GM23248 (cell line): Measurements from ENCODE around the gene UMOD. TPM values are rescaled to one million over a fixed set of nuclear protein-coding genes. Genes with fewer than 3 reads are reported as not detected.

ENCODE experiments used
- DNase-seq: peaks from one replicate; pipeline ENCODE4 v3.0.0-alpha.2; 2015
- H2AFZ ChIP-seq: fragments of 200-600 bp; sonication (generic); 2 replicates; pipeline ENCODE4 v1.6.1; 2016; ENCODE audit warnings: antibody characterized with exemption
- H3F3A ChIP-seq: fragments of 200-600 bp; sonication (generic); 2 replicates; pipeline ENCODE4 v1.6.1; 2016; ENCODE audit warnings: mild to moderate bottlenecking, antibody characterized with exemption, mixed run types; ENCODE audit not compliant: insufficient read depth
- H3K27ac ChIP-seq: fragments of 200-600 bp; sonication (generic); 2 replicates; pipeline ENCODE4 v1.5.1; 2016; ENCODE audit warnings: mild to moderate bottlenecking
- H3K27me3 ChIP-seq: fragments of 200-600 bp; sonication (generic); replicated peaks from 2 replicates; pipeline ENCODE4 v1.6.1; 2016; ENCODE audit warnings: mild to moderate bottlenecking; ENCODE audit not compliant: insufficient read depth
- H3K36me3 ChIP-seq: fragments of 200-600 bp; sonication (generic); 2 replicates; pipeline ENCODE4 v1.6.1; 2016; ENCODE audit warnings: low read depth, mild to moderate bottlenecking
- H3K4me1 ChIP-seq: fragments of 200-600 bp; sonication (generic); 2 replicates; pipeline ENCODE4 v1.6.1; 2016; ENCODE audit warnings: mild to moderate bottlenecking; ENCODE audit not compliant: insufficient read depth
- H3K4me2 ChIP-seq: fragments of 200-600 bp; sonication (generic); one replicate; pipeline ENCODE4 v1.6.1; 2016; ENCODE audit warnings: mild to moderate bottlenecking; ENCODE audit not compliant: unreplicated experiment
- H3K4me3 ChIP-seq: fragments of 200-600 bp; sonication (generic); 2 replicates; pipeline ENCODE4 v1.5.1; 2016; ENCODE audit warnings: mild to moderate bottlenecking
- H3K79me2 ChIP-seq: fragments of 200-600 bp; sonication (generic); 2 replicates; pipeline ENCODE4 v1.6.1; 2016; ENCODE audit warnings: mild to moderate bottlenecking; ENCODE audit not compliant: insufficient read depth
- H3K9ac ChIP-seq: fragments of 200-600 bp; sonication (generic); 2 replicates; pipeline ENCODE4 v1.6.1; 2016; ENCODE audit warnings: mild to moderate bottlenecking
- H3K9me2 ChIP-seq: fragments of 200-600 bp; sonication (generic); 2 replicates; pipeline ENCODE4 v1.6.1; 2016; ENCODE audit warnings: mixed run types, mild to moderate bottlenecking, moderate library complexity; ENCODE audit not compliant: insufficient read depth
- H3K9me3 ChIP-seq: fragments of 200-600 bp; sonication (generic); one replicate; pipeline ENCODE4 v1.6.1; 2017; ENCODE audit warnings: low read depth
- H4K20me1 ChIP-seq: fragments of 200-600 bp; sonication (generic); 2 replicates; pipeline ENCODE4 v1.6.0; 2016; ENCODE audit not compliant: insufficient read depth
- EZH2 ChIP-seq: fragments of 200-600 bp; sonication (generic); IDR thresholded peaks from 2 replicates; pipeline ENCODE4 v1.6.1; 2018; ENCODE audit warnings: antibody characterized with exemption, mild to moderate bottlenecking; ENCODE audit not compliant: insufficient read depth, poor library complexity, severe bottlenecking
- EZH2phosphoT487 ChIP-seq: fragments of 200-600 bp; sonication (generic); IDR thresholded peaks from 2 replicates; pipeline ENCODE4 v1.6.1; 2018; ENCODE audit warnings: antibody characterized with exemption, moderate library complexity, mild to moderate bottlenecking, low read depth; ENCODE audit not compliant: insufficient read depth
- WGBS, 2 experiments: methylation state at CpG; one replicate each; pipeline ENCODE4 v1.1.6; 2015 to 2017; ENCODE audit warnings: low lambda C conversion rate in 2 of 2, low coverage in 1 of 2; ENCODE audit errors: missing lambda C conversion rate in 2 of 2; 5-methylcytosine and 5-hydroxymethylcytosine counted together
- in situ Hi-C: fragments of 300-500 bp; cut with MboI; formaldehyde crosslinking; loops from 2 replicates; pipeline ENCODE4 v1.15.0; 2020
- polyA plus RNA-seq: library from polyadenylated mRNA; unstranded; fragments of >200 nt; fragmentation: Nextera tagmentation; extraction: Ambion mirVana; gene quantifications from 2 replicates; pipeline ENCODE4 v1.2.1, GENCODE V29; 2016
- total RNA-seq: library from RNA; depleted of rRNA; stranded (reverse); fragments of >200 nt; shearing (Covaris generic); gene quantifications from 2 replicates; pipeline ENCODE4 v1.2.3, GENCODE V29; 2014

Gene UMOD
- total and polyA plus RNA-seq, 2 experiments from 2014 or later = not detected

- no peaks in the 10 kb centered on the region for H3K9me2 ChIP-seq
- H3K79me2 ChIP-seq = no peaks in the 10 kb centered on the region
- 49% methylated on average over 6 to 7 of the region's 7 CpGs for WGBS, 2 experiments
- in situ Hi-C loops = no loop called here
- H3K4me3 ChIP-seq = no peak overlapping the region
- H3K36me3 ChIP-seq = no peaks in the 10 kb centered on the region
- H3F3A ChIP-seq = no peaks in the 10 kb centered on the region
- H3K27me3 ChIP-seq = no peaks in the 10 kb centered on the region
- no peaks in the 10 kb centered on the region for H3K4me1 ChIP-seq
- DNase-seq = no peak
- H3K4me2 ChIP-seq = no peak overlapping the region
- no peak overlapping the region for H3K27ac ChIP-seq
- H2AFZ ChIP-seq = no peak overlapping the region
- H3K9ac ChIP-seq = no peak overlapping the region
- no peaks in the 10 kb centered on the region for H3K9me3 ChIP-seq
- H4K20me1 ChIP-seq = no peaks in the 10 kb centered on the region
- TF ChIP-seq EZH2phosphoT487 = no peak
- TF ChIP-seq EZH2 = no peak
Measured at GRCh38 chr16:20397468-20398074, 45.1 kb upstream of the UMOD start.

GRCh38 chr16:20396846-20397467 lies 44.4 kb upstream of the UMOD start:
- H4K20me1 ChIP-seq = no peaks in the 10 kb centered on the region
- no peak for DNase-seq
- in situ Hi-C loops = no loop called here
- H3K36me3 ChIP-seq = no peaks in the 10 kb centered on the region
- H3K27me3 ChIP-seq = no peaks in the 10 kb centered on the region
- H3F3A ChIP-seq = no peaks in the 10 kb centered on the region
- no peak overlapping the region for H3K27ac ChIP-seq
- H3K9me3 ChIP-seq = no peaks in the 10 kb centered on the region
- 71 to 85% methylated on average over 7 of the region's 7 CpGs for WGBS, 2 experiments
- no peaks in the 10 kb centered on the region for H3K9me2 ChIP-seq
- no peaks in the 10 kb centered on the region for H3K4me1 ChIP-seq
- H3K79me2 ChIP-seq = no peaks in the 10 kb centered on the region
- no peak overlapping the region for H3K9ac ChIP-seq
- H3K4me2 ChIP-seq = no peak overlapping the region
- TF ChIP-seq EZH2 (no peak), EZH2phosphoT487 (no peak)
- no peak overlapping the region for H2AFZ ChIP-seq
- H3K4me3 ChIP-seq = no peak overlapping the region

GRCh38 chr16:20395946-20396345 lies 43.4 kb upstream of the UMOD start:
- no peaks in the 10 kb centered on the region for H3K36me3 ChIP-seq
- in situ Hi-C loops = no loop called here
- no peaks in the 10 kb centered on the region for H4K20me1 ChIP-seq
- H3K27me3 ChIP-seq = no peaks in the 10 kb centered on the region
- WGBS, 2 experiments = 50 to 55% methylated on average over 2 of the region's 2 CpGs
- no peaks in the 10 kb centered on the region for H3K9me2 ChIP-seq
- no peak overlapping the region for H2AFZ ChIP-seq
- H3K79me2 ChIP-seq = no peaks in the 10 kb centered on the region
- no peak overlapping the region for H3K4me2 ChIP-seq
- no peak overlapping the region for H3K9ac ChIP-seq
- no peak overlapping the region for H3K27ac ChIP-seq
- TF ChIP-seq EZH2phosphoT487 (no peak), EZH2 (no peak)
- no peaks in the 10 kb centered on the region for H3K4me1 ChIP-seq
- DNase-seq = no peak
- no peaks in the 10 kb centered on the region for H3K9me3 ChIP-seq
- H3F3A ChIP-seq = no peaks in the 10 kb centered on the region
- H3K4me3 ChIP-seq = no peak overlapping the region

- no peaks in the 10 kb centered on the region for H3K36me3 ChIP-seq
Measured at GRCh38 chr16:20393801-20394577, 41.5 kb upstream of the UMOD start.

More at GRCh38 chr16:20393801-20394577, 41.5 kb upstream of the UMOD start:
- H2AFZ ChIP-seq = no peak overlapping the region
- no peaks in the 10 kb centered on the region for H4K20me1 ChIP-seq
- no peaks in the 10 kb centered on the region for H3K4me1 ChIP-seq
- DNase-seq = no peak
- H3K9me2 ChIP-seq = no peaks in the 10 kb centered on the region
- H3K27me3 ChIP-seq = no peaks in the 10 kb centered on the region
- no peaks in the 10 kb centered on the region for H3K9me3 ChIP-seq
- H3K79me2 ChIP-seq = no peaks in the 10 kb centered on the region
- TF ChIP-seq EZH2 (no peak), EZH2phosphoT487 (no peak)
- H3F3A ChIP-seq = no peaks in the 10 kb centered on the region
- H3K9ac ChIP-seq = no peak overlapping the region
- 8 to 13% methylated on average over 2 of the region's 2 CpGs for WGBS, 2 experiments
- H3K4me2 ChIP-seq = no peak overlapping the region
- no peak overlapping the region for H3K4me3 ChIP-seq
- H3K27ac ChIP-seq = no peak overlapping the region
- in situ Hi-C loops = no loop called here
